PFSK-1 (cell line): Measurements from ENCODE around the gene RMI2.

Experiments
- FOXP2 ChIP-seq: optimal IDR thresholded peaks from 2 replicates; pipeline ENCODE3; 2011; ENCODE audit warnings: borderline replicate concordance, control low read depth, inconsistent platforms; ENCODE audit not compliant: insufficient read depth; ENCODE audit errors: extremely low read length, extremely low read depth
- POLR2AphosphoS5 ChIP-seq: IDR thresholded peaks from 2 replicates; pipeline ENCODE4 v1.6.1; 2012; ENCODE audit warnings: low read depth, mild to moderate bottlenecking, control low read depth, low read length, moderate library complexity
- SIN3A ChIP-seq: IDR thresholded peaks from 2 replicates; pipeline ENCODE4 v1.6.1; 2012; ENCODE audit warnings: mild to moderate bottlenecking, low read length, moderate library complexity, borderline replicate concordance; ENCODE audit not compliant: insufficient read depth
- TAF1 ChIP-seq: IDR thresholded peaks from 2 replicates; pipeline ENCODE4 v1.6.1; 2012; ENCODE audit warnings: low read length, control low read depth, borderline replicate concordance; ENCODE audit not compliant: insufficient read depth
- TF ChIP-seq, protein P1 (sequence below), 2 experiments: IDR thresholded peaks; 2 replicates each; pipeline versions ENCODE4 v1.6.1 to v1.8.0; 2011 to 2012; ENCODE audit warnings: low read depth in 2 of 2, low read length in 2 of 2, control low read depth in 1 of 2, inconsistent platforms in 1 of 2, mild to moderate bottlenecking in 1 of 2, moderate library complexity in 1 of 2; ENCODE audit not compliant: insufficient read depth in 1 of 2

The RMI2 gene

DNA sequence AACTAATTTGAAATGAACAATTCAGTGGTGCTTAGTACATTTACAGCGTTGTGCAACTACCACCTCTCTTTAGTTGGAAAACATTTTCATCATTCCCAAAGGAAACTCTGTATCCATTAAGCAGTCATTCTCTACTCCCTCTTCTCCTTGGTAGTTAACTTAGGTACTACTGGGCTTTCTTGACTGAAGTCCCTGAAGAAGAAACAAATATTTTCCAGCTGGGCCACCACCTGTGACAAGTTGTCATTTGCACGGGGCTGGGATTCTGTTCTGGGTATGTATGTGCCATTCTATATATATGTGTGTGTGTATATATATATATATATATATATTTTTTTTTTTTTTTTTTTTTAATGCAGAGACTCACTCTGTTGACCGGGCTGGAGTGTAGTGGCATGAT, 15.4 kb upstream of the RMI2 start:
- no peak for TF ChIP-seq SIN3A

DNA sequence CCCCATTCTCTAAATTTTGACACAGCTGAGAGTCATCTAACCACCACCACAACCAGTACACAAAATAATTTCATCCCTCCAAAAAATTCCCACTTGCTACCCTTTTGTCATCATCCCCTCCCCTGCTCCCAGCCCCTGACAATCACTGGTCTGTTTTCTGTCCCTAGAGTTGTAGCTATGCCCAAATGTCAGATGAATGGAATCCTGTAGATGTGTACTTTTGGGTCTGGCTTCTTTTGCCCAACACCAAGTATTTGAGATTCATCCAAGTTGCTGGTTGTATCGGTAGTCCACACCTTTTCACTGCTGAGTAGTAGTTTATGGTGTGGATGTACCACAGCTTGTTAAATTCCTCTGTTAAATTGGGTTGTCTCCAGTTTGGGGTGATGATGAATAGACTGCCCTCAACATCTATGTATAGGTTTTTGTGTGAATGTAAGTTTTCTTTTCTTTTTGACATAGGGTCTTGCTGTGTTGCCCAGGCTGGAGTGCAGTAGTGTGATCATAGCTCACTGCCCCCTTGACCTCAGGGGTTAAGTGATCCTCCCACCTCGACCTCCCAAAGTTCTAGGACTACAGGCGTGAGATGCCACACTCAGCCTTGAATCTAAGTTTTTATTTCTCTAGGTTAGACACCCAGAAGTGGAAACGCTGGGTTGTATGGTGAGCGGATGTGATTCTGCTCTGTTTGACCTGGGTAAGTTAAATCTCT, 14.6 kb upstream of the RMI2 start:
- no peak for TF ChIP-seq FOXP2
- TF ChIP-seq, protein P1, sequence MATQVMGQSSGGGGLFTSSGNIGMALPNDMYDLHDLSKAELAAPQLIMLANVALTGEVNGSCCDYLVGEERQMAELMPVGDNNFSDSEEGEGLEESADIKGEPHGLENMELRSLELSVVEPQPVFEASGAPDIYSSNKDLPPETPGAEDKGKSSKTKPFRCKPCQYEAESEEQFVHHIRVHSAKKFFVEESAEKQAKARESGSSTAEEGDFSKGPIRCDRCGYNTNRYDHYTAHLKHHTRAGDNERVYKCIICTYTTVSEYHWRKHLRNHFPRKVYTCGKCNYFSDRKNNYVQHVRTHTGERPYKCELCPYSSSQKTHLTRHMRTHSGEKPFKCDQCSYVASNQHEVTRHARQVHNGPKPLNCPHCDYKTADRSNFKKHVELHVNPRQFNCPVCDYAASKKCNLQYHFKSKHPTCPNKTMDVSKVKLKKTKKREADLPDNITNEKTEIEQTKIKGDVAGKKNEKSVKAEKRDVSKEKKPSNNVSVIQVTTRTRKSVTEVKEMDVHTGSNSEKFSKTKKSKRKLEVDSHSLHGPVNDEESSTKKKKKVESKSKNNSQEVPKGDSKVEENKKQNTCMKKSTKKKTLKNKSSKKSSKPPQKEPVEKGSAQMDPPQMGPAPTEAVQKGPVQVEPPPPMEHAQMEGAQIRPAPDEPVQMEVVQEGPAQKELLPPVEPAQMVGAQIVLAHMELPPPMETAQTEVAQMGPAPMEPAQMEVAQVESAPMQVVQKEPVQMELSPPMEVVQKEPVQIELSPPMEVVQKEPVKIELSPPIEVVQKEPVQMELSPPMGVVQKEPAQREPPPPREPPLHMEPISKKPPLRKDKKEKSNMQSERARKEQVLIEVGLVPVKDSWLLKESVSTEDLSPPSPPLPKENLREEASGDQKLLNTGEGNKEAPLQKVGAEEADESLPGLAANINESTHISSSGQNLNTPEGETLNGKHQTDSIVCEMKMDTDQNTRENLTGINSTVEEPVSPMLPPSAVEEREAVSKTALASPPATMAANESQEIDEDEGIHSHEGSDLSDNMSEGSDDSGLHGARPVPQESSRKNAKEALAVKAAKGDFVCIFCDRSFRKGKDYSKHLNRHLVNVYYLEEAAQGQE (IDR thresholded peaks at IDR 0.05; ENCODE audit: insufficient read depth in 1 of 2, low read depth in 2 of 2, low read length in 2 of 2) = no peak
- no peak for TF ChIP-seq POLR2AphosphoS5
- no peak for TF ChIP-seq SIN3A
- no peak for TF ChIP-seq TAF1

GRCh38 chr16:11331967-11332366, 13.3 kb upstream of the RMI2 start:
- TF ChIP-seq FOXP2 (no peak), POLR2AphosphoS5 (no peak), TAF1 (no peak), SIN3A (no peak)
- TF ChIP-seq, protein P1 (IDR thresholded peaks at IDR 0.05; ENCODE audit: insufficient read depth in 1 of 2, low read depth in 2 of 2, low read length in 2 of 2) = no peak

- TF ChIP-seq FOXP2 (no peak), SIN3A (no peak), POLR2AphosphoS5 (no peak), TAF1 (no peak)
- TF ChIP-seq, protein P1 (IDR thresholded peaks at IDR 0.05; ENCODE audit: insufficient read depth in 1 of 2, low read depth in 2 of 2, low read length in 2 of 2) = no peak
Measured at GRCh38 chr16:11333010-11333409, 12.2 kb upstream of the RMI2 start.

DNA sequence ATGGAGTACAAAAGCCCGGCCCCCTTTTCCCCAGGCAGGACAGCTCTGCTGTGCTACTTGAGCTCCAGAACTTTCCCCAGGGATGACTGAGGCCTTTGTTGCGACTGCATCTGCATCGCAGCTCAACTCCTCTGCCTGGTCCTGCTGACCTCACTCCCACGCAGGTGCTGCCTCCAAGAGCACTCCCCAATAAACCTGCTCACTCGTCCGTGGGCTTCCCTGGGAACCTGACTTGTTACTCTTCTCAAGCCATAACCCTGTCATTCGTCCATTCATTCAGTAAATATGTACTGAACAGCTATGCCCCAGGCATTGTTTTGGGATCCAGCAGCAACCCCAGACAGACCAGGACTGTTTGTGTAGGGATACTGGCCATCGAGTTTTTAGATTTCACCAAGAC, 11.6 kb upstream of the RMI2 start:
- TF ChIP-seq POLR2AphosphoS5 (no peak), TAF1 (no peak), FOXP2 (no peak), SIN3A (no peak)
- TF ChIP-seq, protein P1 (IDR thresholded peaks at IDR 0.05; ENCODE audit: insufficient read depth in 1 of 2, low read depth in 2 of 2, low read length in 2 of 2) = no peak
